H1 (cell line): ENCODE data around the gene A3GALT2.

Experiments used
- ASH2L ChIP-seq: fragments of 200-600, 300-600 bp; sonication (generic); IDR thresholded peaks from one replicate; pipeline ENCODE4 v1.7.1; 2017; ENCODE audit warnings: low read length
- ATF2 ChIP-seq: IDR thresholded peaks from 2 replicates; pipeline ENCODE4 v1.6.1; 2012; ENCODE audit warnings: low read length, inconsistent platforms
- CBX8 ChIP-seq: fragments of 300-800, 300-1000 bp; sonication (generic); IDR thresholded peaks from 2 replicates; pipeline ENCODE4 v1.7.1; 2016; ENCODE audit warnings: low read depth, low read length, borderline replicate concordance
- CEBPB ChIP-seq: IDR thresholded peaks from 2 replicates; pipeline ENCODE4 v1.6.1; 2012; ENCODE audit warnings: low read depth, low read length
- CTCF ChIP-seq, 3 experiments: IDR thresholded peaks; 1 replicate in 2 of 3; 2 replicates in 1 of 3; pipeline versions ENCODE4 v1.5.1 to v1.6.1; 2011; ENCODE audit warnings: low read length in 3 of 3, mild to moderate bottlenecking in 3 of 3, inconsistent platforms in 2 of 3, low read depth in 1 of 3, moderate library complexity in 1 of 3; ENCODE audit not compliant: insufficient read depth in 1 of 3; ENCODE audit errors: control extremely low read depth in 1 of 3
- EZH2 ChIP-seq: fragments of 200-600 bp; sonication (generic); IDR thresholded peaks from 2 replicates; pipeline ENCODE4 v1.7.1; 2012; ENCODE audit warnings: low read depth, mild to moderate bottlenecking, moderate library complexity, low read length, inconsistent platforms; ENCODE audit not compliant: severe bottlenecking
- KDM1A ChIP-seq: fragments of 200-600, 300-600 bp; sonication (generic); IDR thresholded peaks from 2 replicates; pipeline ENCODE4 v1.7.1; 2016; ENCODE audit warnings: mild to moderate bottlenecking, low read length, borderline replicate concordance
- RBBP5 ChIP-seq: IDR thresholded peaks from 2 replicates; pipeline ENCODE4 v1.7.1; 2012; ENCODE audit warnings: low read depth, mild to moderate bottlenecking, inconsistent platforms, low read length, moderate library complexity, borderline replicate concordance
- RFX5 ChIP-seq: IDR thresholded peaks from 2 replicates; pipeline ENCODE4 v1.6.1; 2011; ENCODE audit warnings: low read depth, low read length, improper control_type of control experiment, borderline replicate concordance
- RNF2 ChIP-seq: fragments of 200-900, 300-1000 bp; sonication (generic); IDR thresholded peaks from 2 replicates; pipeline ENCODE4 v1.7.1; 2016; ENCODE audit warnings: borderline replicate concordance, low read depth, mild to moderate bottlenecking, antibody characterized with exemption, low read length; ENCODE audit not compliant: poor library complexity, severe bottlenecking; ENCODE audit errors: missing control alignments
- RXRA ChIP-seq: IDR thresholded peaks from 2 replicates; pipeline ENCODE4 v1.6.1; 2011; ENCODE audit warnings: low read depth, mild to moderate bottlenecking, low read length, moderate library complexity; ENCODE audit not compliant: insufficient read depth
- TAF1 ChIP-seq: IDR thresholded peaks from 2 replicates; pipeline ENCODE4 v1.6.1; 2011; ENCODE audit warnings: mild to moderate bottlenecking, low read depth, low read length
- TEAD4 ChIP-seq: IDR thresholded peaks from 2 replicates; pipeline ENCODE4 v1.6.1; 2012; ENCODE audit warnings: low read depth, low read length, inconsistent platforms, mixed read lengths
- ZNF274 ChIP-seq: IDR thresholded peaks from 2 replicates; pipeline ENCODE4 v1.7.0; 2012; ENCODE audit warnings: low read length, borderline replicate concordance; ENCODE audit errors: extremely low read depth

GRCh38 chr1:33307494-33307864, 13.4 kb downstream of the A3GALT2 start:
- TF ChIP-seq ZNF274 (no peak), TAF1 (no peak), ASH2L (no peak), KDM1A (no peak), RNF2 (no peak), RFX5 (no peak), RBBP5 (no peak), EZH2 (no peak), CTCF (IDR thresholded peaks at IDR 0.05; ENCODE audit: control extremely low read depth in 1 of 3, insufficient read depth in 1 of 3, low read depth in 1 of 3, low read length in 3 of 3) (no peak), ATF2 (no peak), TEAD4 (no peak), CBX8 (no peak), CEBPB (no peak), RXRA (no peak)
